Right ventricle myocardium superior (tissue), 1 donor: ENCODE results near the gene MYLK4. TPM values are rescaled to one million over a fixed set of nuclear protein-coding genes. Genes with fewer than 3 reads are reported as not detected.

Source experiments
- ATAC-seq: fragments of 200-7000 bp; cut with Tn5 transposase; one replicate; pipeline ENCODE4 v1.9.1; 2020; ENCODE audit warnings: mild to moderate bottlenecking; ENCODE audit not compliant: poor library complexity
- DNase-seq: peaks from one replicate; pipeline ENCODE4 v3.0.0-alpha.2; 2020
- intact Hi-C: fragments of 100-400 bp; cut with DNase I; formaldehyde crosslinking; loops from one replicate; pipeline ENCODE4 v1.11.2; 2022
- total RNA-seq: library from RNA; stranded (reverse); fragmentation: NEBNext Ultra II Directional; extraction: Animal tissue kit (Norgen Biotek cat#: 25700); gene quantifications from one replicate; pipeline ENCODE4 v1.2.1, GENCODE V29; 2021
- donor health status: DM: no; HTN: yes; CAD: no; lungs with severe emphysema.

Gene MYLK4
- total RNA-seq, 1 donor from 2014 or later, result 1.4 TPM

DNA sequence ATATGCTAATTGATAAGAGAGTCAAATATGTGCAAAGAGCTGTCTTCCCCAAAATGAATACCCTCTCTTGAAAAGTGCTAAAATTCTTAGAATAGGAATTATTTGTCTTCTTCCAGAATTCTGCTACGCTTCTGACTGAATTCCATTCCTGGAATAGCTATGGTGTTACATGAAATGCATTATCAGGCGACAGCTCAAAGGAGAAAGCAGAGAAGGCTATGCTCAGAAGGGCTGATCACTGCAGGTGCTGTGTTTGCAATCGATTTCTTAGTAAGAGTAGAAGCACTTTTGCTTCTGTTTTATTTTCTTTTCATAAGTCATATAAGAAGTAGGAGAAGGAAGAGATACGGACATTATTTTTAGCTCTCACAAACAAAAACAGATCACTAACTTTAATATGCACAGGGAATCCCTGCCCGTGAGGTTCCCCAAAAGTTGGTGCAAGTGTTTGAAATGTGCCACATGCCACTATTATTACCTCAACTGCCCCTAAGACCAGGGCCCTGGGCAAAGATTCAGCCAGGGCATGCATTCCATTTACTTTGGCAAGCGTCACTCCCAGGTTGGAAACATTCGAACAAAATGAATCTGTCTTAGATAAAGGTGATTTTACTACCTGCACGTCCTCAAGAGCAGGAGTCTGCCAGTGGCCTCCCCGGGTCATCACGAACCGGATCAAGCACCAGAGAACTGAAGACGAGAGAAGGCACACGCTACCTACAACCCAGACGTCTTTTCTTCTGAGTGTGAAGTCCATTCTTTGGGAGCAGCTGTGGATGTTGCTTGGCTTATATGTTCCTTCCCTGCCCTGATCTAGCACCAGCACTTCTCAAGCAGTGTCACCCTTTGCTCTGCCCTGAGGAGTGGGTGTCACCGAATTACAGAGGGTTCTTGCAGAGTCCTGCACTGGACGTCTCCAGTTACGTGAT lies 7.2 kb downstream of the MYLK4 start:
- no peak for DNase-seq
- ATAC-seq, result peak; percentile 68
- intact Hi-C loops, result no loop called here

DNA sequence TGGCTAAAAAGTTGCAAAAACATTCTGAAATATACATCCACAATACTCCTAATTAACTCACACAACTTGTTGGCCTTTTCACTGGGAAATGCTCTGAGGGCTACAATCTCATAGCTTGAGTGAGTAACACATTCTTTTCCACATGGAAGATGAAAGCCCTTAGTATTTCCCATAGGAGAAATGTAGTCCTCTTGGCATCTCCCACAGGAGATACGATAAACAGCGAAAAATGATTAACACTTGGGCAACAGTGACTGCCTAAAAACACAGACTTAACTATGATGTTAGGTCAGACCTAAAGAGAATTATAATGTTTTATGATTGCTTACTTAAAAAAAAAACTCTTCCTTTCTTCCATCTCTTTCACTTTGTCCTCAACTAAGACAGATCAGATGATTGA lies 9.0 kb downstream of the MYLK4 start:
- ATAC-seq, result no peak
- DNase-seq, result no peak
- intact Hi-C loops, result no loop called here

DNA sequence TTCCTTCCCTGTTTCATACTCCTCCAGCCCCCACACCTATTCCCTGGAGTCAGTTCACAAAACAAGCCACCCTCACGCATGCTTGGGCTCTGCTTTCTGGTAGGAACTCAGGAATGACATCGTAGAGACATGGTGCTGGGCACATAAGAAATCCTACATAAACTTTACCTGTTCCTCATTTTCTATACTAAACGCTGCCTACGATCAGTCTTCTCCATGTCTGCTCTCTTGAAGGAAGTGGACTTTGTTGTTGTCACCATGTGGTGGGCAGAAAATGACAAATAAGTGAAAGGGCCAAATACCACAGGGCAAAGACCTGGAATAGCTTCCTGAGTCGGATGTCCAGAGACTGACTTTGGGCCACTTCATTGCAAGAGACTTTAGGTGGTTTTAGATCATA lies 10.1 kb downstream of the MYLK4 start:
- ATAC-seq, result no peak
- no peak for DNase-seq
- intact Hi-C loops, result no loop called here

DNA sequence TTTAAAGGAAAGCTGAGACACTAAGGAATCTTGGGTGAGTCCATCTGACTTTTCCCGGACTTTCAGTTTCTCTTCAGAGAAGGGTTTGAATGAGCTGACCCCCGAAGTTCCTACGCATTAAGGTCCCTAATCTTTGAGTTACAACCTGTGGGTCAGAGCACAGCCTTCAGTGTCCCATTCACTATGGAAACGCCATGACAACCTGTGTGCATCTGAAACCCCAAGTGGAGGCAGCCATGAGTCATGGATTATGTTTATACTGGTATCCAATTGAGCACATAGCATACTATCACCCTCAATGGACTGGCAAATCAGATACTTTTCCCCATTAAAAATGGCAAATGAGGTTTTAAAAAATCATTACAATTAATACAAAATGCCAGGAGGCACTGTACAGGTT lies 11.4 kb downstream of the MYLK4 start:
- intact Hi-C loops, result no loop called here
- no peak for DNase-seq
- ATAC-seq, result no peak

DNA sequence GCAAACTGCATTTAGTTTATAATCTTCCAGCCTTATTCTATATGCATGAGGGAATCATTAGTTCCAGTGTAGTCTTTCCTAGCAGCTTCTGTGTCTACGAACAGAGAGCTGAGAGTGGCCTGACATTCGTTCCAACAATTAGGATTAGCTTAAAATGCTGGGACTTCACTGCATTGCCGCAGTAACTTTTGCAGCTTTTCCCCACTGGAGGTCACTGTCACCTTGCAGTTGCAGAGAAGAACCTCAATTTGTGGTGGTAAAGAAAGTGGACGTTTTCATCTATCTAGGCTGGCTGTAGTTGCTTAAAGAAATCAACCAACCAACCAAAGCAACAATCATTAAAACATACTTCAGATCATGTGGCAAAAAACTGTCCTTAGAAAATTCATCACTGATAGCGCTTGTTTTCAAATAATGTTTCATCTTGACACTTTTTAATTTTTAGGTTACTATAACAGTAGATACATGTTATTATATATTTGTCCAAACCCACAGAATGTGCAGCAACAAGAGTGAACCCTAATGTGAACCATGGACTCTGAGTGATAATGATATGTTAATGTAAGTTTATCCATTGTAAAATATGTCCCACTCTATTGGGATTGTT lies 12.2 kb downstream of the MYLK4 start:
- ATAC-seq (peak; percentile 32), DNase-seq (no peak)
- intact Hi-C loops, result no loop called here

DNA sequence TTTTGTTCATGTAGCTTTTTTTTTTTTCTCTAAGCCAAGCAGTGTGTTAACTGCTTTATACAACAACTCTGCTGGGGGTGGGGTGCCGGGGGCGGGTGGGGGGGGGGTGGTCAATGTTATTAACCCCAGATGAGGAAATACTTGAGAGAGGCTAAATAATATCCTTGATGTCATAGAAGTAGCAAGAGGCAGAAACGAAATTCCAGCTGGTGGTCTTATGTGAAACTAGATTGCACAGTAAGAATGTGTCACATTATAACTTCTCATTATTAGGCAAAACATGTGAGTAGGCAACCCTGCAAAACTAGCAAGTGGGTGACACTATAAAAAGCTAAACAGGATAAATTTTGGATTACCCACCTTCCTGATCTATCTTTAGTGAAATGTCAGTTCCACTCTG lies 12.8 kb downstream of the MYLK4 start:
- ATAC-seq (no peak), DNase-seq (no peak)
- intact Hi-C loops, result no loop called here

DNA sequence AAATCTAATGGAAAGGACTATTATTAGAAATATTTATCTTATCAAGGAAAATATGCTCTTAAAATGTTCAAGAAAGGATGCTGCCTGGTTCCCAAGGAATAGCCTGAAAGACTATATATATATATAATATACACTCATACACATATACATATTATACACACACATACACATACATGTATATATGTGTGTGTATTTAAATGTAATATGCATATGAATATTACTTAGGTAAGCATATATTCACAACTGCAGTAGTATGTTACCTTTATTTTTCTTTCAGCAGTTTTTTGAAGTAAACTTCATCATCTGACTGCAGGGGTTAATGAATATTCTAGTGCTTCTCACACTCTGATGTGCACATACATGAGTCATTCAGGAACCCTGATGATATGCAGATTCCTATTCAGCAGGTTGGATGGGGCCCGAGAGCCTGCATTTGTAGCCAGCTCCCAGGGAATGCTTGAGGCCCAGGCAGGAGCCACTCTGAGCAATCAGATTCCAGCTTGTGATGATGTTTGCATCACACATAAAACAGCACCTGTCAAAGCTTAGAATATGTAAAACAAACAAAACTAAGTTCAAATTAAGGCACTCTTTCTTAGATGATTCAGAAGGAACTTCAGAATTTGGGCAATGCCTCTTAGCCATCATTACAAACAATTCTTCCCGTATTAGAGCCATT lies 16.1 kb downstream of the MYLK4 start:
- no peak for DNase-seq
- ATAC-seq, result peak; percentile 36

DNA sequence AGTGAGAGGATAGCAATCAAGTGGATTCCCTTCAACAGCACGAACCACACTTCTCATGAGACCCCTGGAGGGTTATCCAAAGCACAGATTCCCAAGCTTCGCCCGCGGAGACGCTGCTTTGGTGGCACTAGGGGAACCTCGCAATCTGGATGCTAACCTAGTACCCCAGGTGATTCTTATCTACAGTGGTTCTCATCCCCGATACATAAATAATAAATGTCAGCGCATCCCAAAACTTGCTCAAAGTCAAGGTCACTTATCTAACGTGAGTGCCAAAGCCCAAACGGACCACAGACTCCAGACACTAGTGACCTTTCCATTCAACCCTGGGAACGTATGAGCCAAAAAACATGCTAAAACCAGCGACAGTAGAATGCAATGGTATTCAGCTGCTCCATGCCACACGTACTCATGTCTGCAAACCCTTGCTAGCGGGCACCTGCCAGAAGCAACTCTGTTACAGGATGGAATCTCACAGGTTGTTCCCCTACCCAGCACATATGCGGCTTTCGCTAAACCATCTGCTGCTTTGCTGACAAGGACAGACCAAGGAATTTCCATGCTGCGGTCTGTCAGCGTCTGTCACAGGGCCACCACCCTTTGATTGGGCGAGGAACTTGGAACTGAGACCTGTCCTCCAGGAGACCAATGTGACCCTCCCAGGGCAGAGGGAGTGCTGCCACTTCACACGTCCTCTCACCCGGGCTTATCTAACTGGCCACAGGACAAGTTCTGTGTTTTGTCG lies 16.8 kb downstream of the MYLK4 start:
- intact Hi-C loops, result no loop called here
- ATAC-seq (peak; percentile 82), DNase-seq (peak; percentile 74)

More for the DNA sequence above, 16.1 kb downstream of the MYLK4 start:
- intact Hi-C loops, result no loop called here

DNA sequence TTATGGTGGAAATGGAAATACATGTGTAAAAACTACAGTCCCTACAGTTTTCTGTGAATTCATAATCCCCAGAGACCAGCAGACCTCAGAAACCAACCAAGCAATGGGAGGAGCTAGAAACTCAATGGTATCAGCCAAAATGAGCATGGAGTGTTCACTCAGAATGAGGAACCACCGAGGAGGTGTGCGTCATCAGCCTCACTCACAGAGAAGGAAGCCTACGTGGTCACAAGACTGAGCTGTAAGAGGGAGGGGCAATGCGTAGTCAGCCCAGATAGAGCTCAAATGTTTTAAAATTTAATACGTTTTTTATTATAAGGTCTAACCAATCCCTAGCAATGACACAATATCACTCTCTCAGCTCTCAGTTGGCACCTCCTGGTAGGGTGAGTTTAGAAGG lies 17.4 kb downstream of the MYLK4 start:
- intact Hi-C loops, result no loop called here
- peak; percentile 50 for ATAC-seq
- peak; percentile 83 for DNase-seq

DNA sequence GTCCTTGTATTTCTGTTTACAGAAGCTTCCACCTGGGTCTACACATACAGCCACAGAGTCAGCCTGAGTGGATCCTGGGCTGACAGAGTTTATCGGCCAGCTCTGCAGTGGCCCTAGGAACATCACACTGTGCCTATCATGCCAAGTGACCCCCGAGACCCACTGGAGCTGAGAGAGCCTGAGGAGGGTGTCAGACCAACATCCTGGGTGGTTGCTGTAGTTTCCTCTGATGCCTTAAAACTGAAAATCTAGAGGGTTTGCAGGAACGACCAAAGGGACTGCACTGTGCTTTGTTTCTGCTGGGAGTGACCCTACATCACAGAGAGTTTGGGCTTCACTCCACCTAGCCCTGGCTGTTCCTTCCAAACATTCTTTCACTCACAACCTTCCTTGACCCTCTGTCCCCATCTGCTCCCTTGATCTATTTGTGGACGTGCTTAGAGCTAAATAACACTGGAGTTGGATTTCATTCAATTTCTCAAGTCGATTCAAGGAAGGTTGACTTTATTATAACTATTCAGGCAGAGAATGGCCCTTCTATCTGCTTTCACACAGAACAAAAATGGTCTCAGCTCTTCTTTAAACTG lies 18.1 kb downstream of the MYLK4 start:
- ATAC-seq, result peak; percentile 81
- intact Hi-C loops, result no loop called here
- DNase-seq, result no peak

DNA sequence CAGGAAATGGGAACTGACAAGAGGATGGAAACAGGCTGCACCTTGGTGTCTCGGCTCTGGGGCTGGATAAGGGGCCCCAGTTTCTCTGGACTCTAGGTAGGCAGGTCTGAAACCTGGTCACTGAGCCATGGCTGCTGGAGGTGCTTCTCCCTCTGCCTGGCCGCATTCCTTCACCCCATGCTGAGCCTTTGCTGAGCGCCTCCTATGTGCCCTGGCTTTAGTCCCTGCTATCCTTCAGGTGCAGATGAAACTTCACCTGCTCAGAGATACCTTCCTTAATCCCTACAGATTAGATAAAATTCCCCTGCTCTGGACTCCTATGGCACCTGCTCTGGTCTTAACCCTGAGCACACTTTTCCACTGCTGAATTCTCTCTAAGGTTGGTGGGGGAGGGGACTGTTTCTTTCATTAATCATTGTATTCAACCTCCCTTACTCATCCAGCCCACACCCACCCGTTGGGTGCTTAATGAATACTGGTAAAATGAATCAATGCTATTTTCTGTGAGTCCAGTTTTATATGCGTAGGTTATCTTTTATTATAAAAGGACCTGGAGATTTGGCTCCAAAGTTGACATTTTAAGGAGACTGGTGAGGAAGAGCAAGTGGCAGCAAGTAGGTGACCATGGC lies 19.3 kb downstream of the MYLK4 start:
- ATAC-seq, result no peak
- intact Hi-C loops, result no loop called here
- no peak for DNase-seq

DNA sequence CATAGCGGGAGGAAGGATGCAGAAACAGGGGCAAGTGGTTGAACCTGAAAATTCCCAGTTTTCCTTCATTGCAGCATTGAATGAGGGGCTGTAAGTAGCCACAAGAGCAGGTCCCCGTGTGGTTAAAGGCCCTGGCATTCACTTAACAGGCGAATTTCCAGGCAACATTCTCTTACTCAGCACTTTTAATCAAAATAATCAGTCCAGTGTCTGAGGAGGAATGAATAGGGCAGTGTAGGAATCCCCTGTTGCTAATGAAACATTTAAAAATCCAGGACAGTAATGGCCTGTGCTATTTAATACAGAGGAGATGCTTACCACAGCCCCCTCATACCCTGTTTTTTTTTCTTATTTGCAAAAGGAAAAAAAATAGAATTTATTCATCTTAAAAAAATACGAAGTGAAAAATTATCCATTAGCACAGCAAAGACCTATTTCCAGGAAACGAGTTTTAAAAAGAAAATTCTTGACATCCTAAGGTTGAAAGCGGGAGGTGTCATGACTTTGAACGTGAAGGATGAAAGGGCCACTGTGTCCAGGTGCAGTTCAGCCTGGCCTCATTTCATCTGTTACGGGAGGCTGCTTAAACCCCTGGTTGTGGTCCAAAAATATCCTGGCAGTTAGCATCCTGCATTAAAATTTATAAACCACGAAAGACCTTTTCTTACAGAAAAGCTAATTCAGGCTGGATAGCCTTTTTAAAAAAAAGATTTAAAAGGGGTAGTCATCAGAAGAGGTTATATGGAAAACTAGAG lies 20.2 kb downstream of the MYLK4 start:
- intact Hi-C loops, result no loop called here
- DNase-seq (no peak), ATAC-seq (no peak)

DNA sequence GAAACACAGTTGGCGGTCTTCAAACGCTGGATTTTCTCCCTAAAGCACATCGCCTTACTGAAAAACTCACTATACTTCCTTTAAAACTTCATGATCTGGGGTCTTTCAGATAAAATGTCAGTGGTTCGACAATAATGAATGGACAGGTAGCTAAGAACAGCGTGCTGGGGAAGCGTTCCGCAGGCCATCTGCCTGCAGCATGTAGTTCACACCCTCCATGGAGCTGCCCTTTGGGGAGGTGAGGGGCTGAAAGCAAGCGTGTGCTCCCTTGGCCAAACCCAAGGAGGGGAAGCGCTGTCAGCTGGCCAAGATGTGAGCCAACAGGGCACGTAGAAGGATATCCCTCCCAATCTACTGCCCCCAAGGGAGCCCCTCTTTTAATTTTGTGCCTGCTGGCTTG lies 20.8 kb downstream of the MYLK4 start:
- intact Hi-C loops, result no loop called here
- ATAC-seq (no peak), DNase-seq (no peak)

DNA sequence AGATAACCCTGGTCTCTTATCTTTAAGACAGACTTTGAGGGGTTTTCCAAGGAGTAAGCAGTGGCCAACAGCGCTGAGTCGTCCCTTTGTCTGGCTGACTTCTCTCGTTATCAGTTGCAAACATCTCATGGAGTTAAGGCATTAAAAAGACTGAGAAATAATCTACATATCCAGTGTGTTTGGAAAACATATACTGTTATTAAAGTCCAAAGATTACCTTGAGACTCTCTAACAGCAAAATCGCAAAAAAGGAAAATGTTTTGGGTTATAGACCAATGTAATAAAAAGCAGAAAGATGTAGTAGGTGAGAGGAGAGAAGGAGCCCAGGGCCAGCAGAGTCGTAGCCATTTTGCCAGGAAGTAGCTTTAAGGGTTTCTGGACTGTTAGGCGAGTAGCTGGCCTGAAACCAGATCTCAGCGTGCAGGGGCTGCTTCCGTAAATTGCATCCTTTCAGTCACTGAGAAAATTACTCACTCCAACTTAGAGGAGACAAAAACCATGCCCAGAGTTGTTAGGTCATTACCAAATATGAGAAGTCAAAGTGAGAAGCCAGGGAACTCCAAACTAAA lies 24.6 kb downstream of the MYLK4 start:
- DNase-seq, result no peak
- intact Hi-C loops, result no loop called here
- peak; percentile 22 for ATAC-seq

DNA sequence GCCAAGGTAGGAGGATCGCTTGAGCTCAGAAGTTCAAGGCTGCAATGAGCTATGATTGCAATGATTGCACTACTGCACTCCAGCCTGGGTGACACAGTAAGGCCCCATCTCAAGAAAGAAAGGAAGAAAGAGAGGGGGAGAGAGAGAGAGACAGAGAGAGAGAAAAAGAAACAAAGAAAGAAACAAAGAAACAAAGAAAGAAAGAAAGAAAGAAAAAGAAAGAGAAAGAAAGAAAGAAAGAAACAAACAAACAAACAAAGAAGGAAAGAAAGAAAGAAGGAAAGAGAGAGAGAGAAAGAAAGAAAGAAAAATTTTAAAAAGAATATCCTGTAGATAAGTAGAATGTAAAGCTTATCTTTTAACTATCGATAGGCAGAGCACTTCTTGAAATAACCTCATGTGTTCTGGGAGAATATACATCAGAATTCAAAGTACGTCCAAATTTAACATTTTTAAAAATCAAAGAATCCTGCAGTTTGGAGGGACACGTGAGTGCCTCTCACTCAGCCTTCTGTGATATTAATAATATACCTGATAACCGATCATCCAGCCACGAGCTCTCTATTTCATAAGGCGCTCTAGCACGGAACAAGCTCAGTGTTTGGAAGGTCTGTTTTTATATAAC lies 25.2 kb downstream of the MYLK4 start:
- DNase-seq, result no peak
- ATAC-seq, result no peak
- intact Hi-C loops, result no loop called here

DNA sequence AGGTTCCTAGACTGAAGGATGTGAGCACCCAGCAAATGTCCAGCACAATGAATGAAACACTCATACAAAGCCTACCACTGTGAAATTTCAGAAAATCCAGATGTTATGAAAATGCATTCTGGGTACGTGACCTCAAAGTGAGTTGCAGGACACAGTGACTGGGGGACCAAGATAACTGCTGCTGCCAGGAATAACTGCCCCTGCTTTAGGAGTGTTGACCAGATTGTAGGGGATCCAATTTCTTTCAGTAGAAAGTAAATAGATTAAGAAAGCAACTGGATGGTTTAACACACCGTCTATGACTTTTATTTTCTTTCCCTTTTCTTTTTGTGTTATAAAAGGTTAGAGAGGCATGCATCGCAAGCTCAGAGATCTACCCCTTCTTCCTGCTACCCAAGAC lies 29.5 kb downstream of the MYLK4 start:
- DNase-seq (no peak), ATAC-seq (no peak)
- intact Hi-C loops, result no loop called here

DNA sequence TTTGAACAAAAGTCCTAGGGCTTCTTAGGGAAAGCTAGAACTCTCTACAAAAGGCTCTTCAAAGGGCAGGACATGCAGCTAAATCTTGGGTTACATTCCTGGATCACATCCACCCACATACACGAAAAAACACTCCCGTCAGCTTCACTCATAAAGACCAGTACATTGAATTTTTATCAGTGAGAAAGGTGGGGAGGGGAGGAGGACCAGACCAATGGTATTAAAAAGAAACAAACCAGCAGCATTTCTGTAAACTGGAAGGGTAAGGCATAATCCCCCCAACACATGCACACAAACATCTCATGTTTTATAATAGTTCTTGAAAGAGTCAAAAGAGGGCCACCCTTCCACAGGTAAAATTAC lies 31.6 kb downstream of the MYLK4 start:
- DNase-seq (no peak), ATAC-seq (no peak)
- intact Hi-C loops, result no loop called here
